MM.1S (cell line): ENCODE data around the gene BLOC1S3.

Experiments used
- DNase-seq: peaks from one replicate; pipeline ENCODE4 v3.0.0-alpha.2; 2015
- H2AFZ ChIP-seq: fragments of 300-600 bp; sonication (generic); 2 replicates; pipeline ENCODE4 v1.6.0; 2016; ENCODE audit warnings: antibody characterized with exemption, low read length
- H3F3A ChIP-seq: fragments of 300-600 bp; sonication (generic); 2 replicates; pipeline ENCODE4 v1.6.1; 2016; ENCODE audit warnings: mild to moderate bottlenecking, antibody characterized with exemption, low read length, moderate library complexity, mixed read lengths; ENCODE audit not compliant: insufficient read depth
- H3K27ac ChIP-seq: fragments of 300-600 bp; sonication (generic); 2 replicates; pipeline ENCODE4 v1.5.1; 2016; ENCODE audit warnings: mild to moderate bottlenecking, low read length
- H3K27me3 ChIP-seq: fragments of 300-600 bp; sonication (generic); replicated peaks from 2 replicates; pipeline ENCODE4 v1.6.0; 2016; ENCODE audit warnings: low read length; ENCODE audit not compliant: insufficient read depth
- H3K36me3 ChIP-seq: fragments of 300-600 bp; sonication (generic); replicated peaks from 2 replicates; pipeline ENCODE4 v1.6.1; 2016; ENCODE audit warnings: mild to moderate bottlenecking, low read length, mixed read lengths; ENCODE audit not compliant: insufficient read depth
- H3K4me1 ChIP-seq: fragments of 300-600 bp; sonication (generic); 2 replicates; pipeline ENCODE4 v1.6.1; 2016; ENCODE audit warnings: low read length, mixed read lengths
- H3K4me2 ChIP-seq: fragments of 300-600 bp; sonication (generic); 2 replicates; pipeline ENCODE4 v1.6.0; 2016; ENCODE audit warnings: low read depth, low read length
- H3K4me3 ChIP-seq: fragments of 300-600 bp; sonication (generic); 2 replicates; pipeline ENCODE4 v1.5.1; 2016; ENCODE audit warnings: low read length, mixed read lengths
- H3K79me2 ChIP-seq: fragments of 300-600 bp; sonication (generic); 2 replicates; pipeline ENCODE4 v1.6.1; 2016; ENCODE audit warnings: mixed run types, low read length, mixed read lengths
- H3K9ac ChIP-seq: fragments of 300-600 bp; sonication (generic); 2 replicates; pipeline ENCODE4 v1.6.1; 2016; ENCODE audit warnings: low read length, mixed read lengths
- H3K9me2 ChIP-seq: fragments of 300-600 bp; sonication (generic); replicated peaks from 2 replicates; pipeline ENCODE4 v1.6.1; 2016; ENCODE audit warnings: mild to moderate bottlenecking, low read length, mixed read lengths; ENCODE audit not compliant: insufficient read depth
- H3K9me3 ChIP-seq: fragments of 300-600 bp; sonication (generic); replicated peaks from 2 replicates; pipeline ENCODE4 v1.6.1; 2016; ENCODE audit warnings: mild to moderate bottlenecking, low read length, mixed read lengths; ENCODE audit not compliant: insufficient read depth
- H4K20me1 ChIP-seq: fragments of 300-600 bp; sonication (generic); 2 replicates; pipeline ENCODE4 v1.6.1; 2016; ENCODE audit warnings: mild to moderate bottlenecking, low read length, moderate library complexity, mixed read lengths; ENCODE audit not compliant: insufficient read depth
- EZH2 ChIP-seq: fragments of 300-600 bp; sonication (generic); optimal IDR thresholded peaks from 2 replicates; pipeline ENCODE3; 2017; ENCODE audit warnings: low read depth, mild to moderate bottlenecking, antibody characterized with exemption, low read length, mixed read lengths
- EZH2phosphoT487 ChIP-seq: fragments of 300-600 bp; sonication (generic); IDR thresholded peaks from 2 replicates; pipeline ENCODE4 v1.6.1; 2018; ENCODE audit warnings: antibody characterized with exemption, low read length
- TF ChIP-seq, protein P1 (sequence below): fragments of 300-600 bp; sonication (generic); IDR thresholded peaks from 2 replicates; pipeline ENCODE4 v1.5.1; 2016; ENCODE audit warnings: antibody characterized with exemption, low read length, mixed read lengths

The BLOC1S3 gene

GRCh38 chr19:45178262-45179071 is at the start of gene BLOC1S3:
Gene BLOC1S3 (plus strand): TSS chr19:45178784. CDS start chr19:45179297, 513 bp downstream.
- peak within 1 kb of the TSS; percentile 94 for H2AFZ ChIP-seq
- peak within 1 kb of the TSS; percentile 93 for H3K4me2 ChIP-seq
- H3K4me1 ChIP-seq = 0 out of 2 replicates have a peak, but pooled peaks cover 3% of the 10 kb centered on the region
- no peaks in the 10 kb centered on the region for H3K9me2 ChIP-seq
- no peaks in the 10 kb centered on the region for H3K9me3 ChIP-seq
- peak; percentile 99 for DNase-seq
- H3K27me3 ChIP-seq = no peaks in the 10 kb centered on the region
- TF ChIP-seq, protein P1, sequence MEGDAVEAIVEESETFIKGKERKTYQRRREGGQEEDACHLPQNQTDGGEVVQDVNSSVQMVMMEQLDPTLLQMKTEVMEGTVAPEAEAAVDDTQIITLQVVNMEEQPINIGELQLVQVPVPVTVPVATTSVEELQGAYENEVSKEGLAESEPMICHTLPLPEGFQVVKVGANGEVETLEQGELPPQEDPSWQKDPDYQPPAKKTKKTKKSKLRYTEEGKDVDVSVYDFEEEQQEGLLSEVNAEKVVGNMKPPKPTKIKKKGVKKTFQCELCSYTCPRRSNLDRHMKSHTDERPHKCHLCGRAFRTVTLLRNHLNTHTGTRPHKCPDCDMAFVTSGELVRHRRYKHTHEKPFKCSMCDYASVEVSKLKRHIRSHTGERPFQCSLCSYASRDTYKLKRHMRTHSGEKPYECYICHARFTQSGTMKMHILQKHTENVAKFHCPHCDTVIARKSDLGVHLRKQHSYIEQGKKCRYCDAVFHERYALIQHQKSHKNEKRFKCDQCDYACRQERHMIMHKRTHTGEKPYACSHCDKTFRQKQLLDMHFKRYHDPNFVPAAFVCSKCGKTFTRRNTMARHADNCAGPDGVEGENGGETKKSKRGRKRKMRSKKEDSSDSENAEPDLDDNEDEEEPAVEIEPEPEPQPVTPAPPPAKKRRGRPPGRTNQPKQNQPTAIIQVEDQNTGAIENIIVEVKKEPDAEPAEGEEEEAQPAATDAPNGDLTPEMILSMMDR = peak; percentile 37
- no peak for TF ChIP-seq EZH2
- no peaks in the 10 kb centered on the region for H3K36me3 ChIP-seq
- peaks cover 8% of the 10 kb centered on the region; the same call in 1 of the 2 replicates for H3F3A ChIP-seq
- H3K79me2 ChIP-seq = peaks cover 34% of the 10 kb centered on the region
- peak within 1 kb of the TSS; percentile 92 for H3K9ac ChIP-seq
- H3K27ac ChIP-seq = peak within 1 kb of the TSS; percentile 74
- H4K20me1 ChIP-seq = no peaks in the 10 kb centered on the region
- peak within 1 kb of the TSS; percentile 100 for H3K4me3 ChIP-seq

GRCh38 chr19:45128806-45129205 is 49.8 kb upstream of the BLOC1S3 start:
- no peak for DNase-seq
- Histone ChIP-seq H3K27ac (no peak overlapping the region), H3K9me2 (no peaks in the 10 kb centered on the region), H2AFZ (no peak overlapping the region), H3K9me3 (no peaks in the 10 kb centered on the region), H3K4me1 (peaks cover 20% of the 10 kb centered on the region), H3K27me3 (no peaks in the 10 kb centered on the region), H3K4me2 (no peak overlapping the region), H3K79me2 (peaks cover 96% of the 10 kb centered on the region), H3F3A (0 out of 2 replicates have a peak, but pooled peaks cover 3% of the 10 kb centered on the region), H4K20me1 (no peaks in the 10 kb centered on the region), H3K4me3 (no peak overlapping the region), H3K36me3 (no peaks in the 10 kb centered on the region), H3K9ac (no peak overlapping the region)
- TF ChIP-seq, protein P1 = no peak
- no peak for TF ChIP-seq EZH2

- Histone ChIP-seq H3K36me3 (no peaks in the 10 kb centered on the region), H3F3A (peaks cover 3% of the 10 kb centered on the region; the same call in 1 of the 2 replicates), H3K9me3 (no peaks in the 10 kb centered on the region), H3K4me3 (no peak overlapping the region), H3K27ac (no peak overlapping the region), H4K20me1 (no peaks in the 10 kb centered on the region), H3K27me3 (no peaks in the 10 kb centered on the region), H3K4me2 (no peak overlapping the region), H3K79me2 (peaks cover 97% of the 10 kb centered on the region), H3K4me1 (peaks cover 21% of the 10 kb centered on the region), H3K9me2 (no peaks in the 10 kb centered on the region), H3K9ac (no peak overlapping the region), H2AFZ (no peak overlapping the region)
- TF ChIP-seq, protein P1 = no peak
- no peak for TF ChIP-seq EZH2phosphoT487
- no peak for TF ChIP-seq EZH2
- no peak for DNase-seq
These were observed 48.3 kb upstream of the BLOC1S3 start for GRCh38 chr19:45130236-45130635.
